C4-2B (cell line): ENCODE measurements around the gene CDS1.
A peak's percentile ranks its signal among the peaks of the same experiment; 100 is the strongest.

ENCODE experiments used
- H3K27ac ChIP-seq: fragments of 450-650 bp; 2 replicates; pipeline ENCODE4 v1.5.1; 2017
- ZFX ChIP-seq: fragments of 450-650 bp; IDR thresholded peaks from 2 replicates; pipeline ENCODE4 v1.6.1; 2017
- TF ChIP-seq, protein P1 (sequence below): fragments of 450-650 bp; conservative IDR thresholded peaks from 2 replicates; pipeline ENCODE4 v1.5.1; 2017; ENCODE audit warnings: mild to moderate bottlenecking

Gene CDS1

DNA sequence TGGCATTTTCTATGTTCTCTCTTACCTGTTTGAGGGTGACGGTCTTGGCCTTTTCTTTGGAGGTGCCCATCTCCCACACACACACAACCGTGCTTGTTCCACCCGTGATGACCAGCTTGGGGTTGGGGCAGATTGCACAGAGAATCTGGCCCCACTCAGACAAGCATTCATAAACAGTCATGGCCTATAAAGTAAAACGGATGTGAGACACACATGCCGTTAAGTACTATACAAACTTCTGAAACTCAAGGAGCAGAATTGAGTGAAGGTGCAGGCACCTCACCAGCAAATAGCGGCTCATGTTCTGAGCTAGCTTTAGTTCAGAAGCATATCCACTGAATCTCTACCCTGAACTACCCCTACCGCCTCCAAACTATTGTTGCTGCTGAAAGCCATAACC, 107.6 kb downstream of the CDS1 start:
- no peak overlapping the region for H3K27ac ChIP-seq
- TF ChIP-seq ZFX = no peak
- TF ChIP-seq, protein P1, sequence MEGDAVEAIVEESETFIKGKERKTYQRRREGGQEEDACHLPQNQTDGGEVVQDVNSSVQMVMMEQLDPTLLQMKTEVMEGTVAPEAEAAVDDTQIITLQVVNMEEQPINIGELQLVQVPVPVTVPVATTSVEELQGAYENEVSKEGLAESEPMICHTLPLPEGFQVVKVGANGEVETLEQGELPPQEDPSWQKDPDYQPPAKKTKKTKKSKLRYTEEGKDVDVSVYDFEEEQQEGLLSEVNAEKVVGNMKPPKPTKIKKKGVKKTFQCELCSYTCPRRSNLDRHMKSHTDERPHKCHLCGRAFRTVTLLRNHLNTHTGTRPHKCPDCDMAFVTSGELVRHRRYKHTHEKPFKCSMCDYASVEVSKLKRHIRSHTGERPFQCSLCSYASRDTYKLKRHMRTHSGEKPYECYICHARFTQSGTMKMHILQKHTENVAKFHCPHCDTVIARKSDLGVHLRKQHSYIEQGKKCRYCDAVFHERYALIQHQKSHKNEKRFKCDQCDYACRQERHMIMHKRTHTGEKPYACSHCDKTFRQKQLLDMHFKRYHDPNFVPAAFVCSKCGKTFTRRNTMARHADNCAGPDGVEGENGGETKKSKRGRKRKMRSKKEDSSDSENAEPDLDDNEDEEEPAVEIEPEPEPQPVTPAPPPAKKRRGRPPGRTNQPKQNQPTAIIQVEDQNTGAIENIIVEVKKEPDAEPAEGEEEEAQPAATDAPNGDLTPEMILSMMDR = no peak

DNA sequence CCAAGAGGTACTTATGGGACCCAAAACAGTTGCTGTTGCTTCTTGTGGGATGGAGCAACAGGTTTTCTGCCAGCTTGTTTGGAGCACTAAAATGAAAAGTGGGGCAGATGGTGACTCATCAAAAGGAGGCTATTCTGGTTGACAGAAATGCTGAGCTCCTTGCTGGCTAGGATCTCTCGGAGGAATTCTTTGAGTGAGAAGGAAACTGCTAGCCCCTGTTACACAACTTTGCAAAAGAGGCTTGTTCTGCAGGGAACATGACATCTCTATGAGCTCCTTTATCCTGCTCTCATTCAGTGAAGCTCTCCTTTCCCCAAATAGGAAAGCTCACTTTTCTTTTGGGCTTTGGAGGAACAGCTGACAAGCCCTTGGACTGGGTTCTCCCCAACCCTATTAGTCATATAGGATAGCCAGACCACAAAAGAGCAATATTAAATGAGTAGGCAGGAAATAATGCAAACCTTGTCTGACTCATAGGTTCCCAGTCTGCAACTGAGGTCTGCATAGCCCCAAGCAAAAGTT, 108.3 kb downstream of the CDS1 start:
- H3K27ac ChIP-seq = no peak overlapping the region
- TF ChIP-seq ZFX = no peak
- TF ChIP-seq, protein P1 = no peak

GRCh38 chr4:84691800-84692199, 108.9 kb downstream of the CDS1 start:
- TF ChIP-seq, protein P1 = no peak
- no peak for TF ChIP-seq ZFX
- H3K27ac ChIP-seq = no peak overlapping the region

DNA sequence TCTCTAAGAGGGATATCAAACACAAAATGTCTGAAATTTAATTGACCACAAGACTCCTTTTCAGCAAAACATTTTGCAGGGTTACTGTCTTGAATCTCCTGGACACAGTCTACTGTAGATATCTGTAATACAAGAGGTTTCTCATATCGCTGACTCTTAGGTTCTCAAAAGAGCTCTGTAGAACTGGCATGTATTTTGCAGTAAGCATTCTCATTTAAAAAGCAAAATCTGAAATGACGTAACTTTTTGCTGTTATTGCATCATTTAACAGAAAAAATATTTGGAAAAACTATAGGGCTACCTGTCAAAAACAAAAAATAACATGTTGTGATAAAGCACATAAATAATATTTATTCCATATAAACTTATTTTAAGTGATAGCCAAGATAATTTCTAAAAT, 114.2 kb downstream of the CDS1 start:
- TF ChIP-seq ZFX = no peak
- TF ChIP-seq, protein P1 = no peak
- H3K27ac ChIP-seq = peak overlapping the region; percentile 47; the same call in 1 of the 2 replicates

GRCh38 chr4:84697615-84698201, 114.8 kb downstream of the CDS1 start:
- TF ChIP-seq ZFX = no peak
- TF ChIP-seq, protein P1 = no peak
- H3K27ac ChIP-seq = no peak overlapping the region

GRCh38 chr4:84699001-84699671, 116.2 kb downstream of the CDS1 start:
- TF ChIP-seq ZFX = no peak
- TF ChIP-seq, protein P1 = no peak
- peak overlapping the region; percentile 45 for H3K27ac ChIP-seq
